NCI-H524 (cell line): ENCODE data around the gene COMMD1.

Source experiments
- DNase-seq, 2 experiments: peaks; one replicate each; lab custom pipeline; 2025; lab: John Stamatoyannopoulos, UW

Gene COMMD1

GRCh38 chr2:62181843-62182242, 276.4 kb downstream of the COMMD1 start:
- DNase-seq: no peak

DNA sequence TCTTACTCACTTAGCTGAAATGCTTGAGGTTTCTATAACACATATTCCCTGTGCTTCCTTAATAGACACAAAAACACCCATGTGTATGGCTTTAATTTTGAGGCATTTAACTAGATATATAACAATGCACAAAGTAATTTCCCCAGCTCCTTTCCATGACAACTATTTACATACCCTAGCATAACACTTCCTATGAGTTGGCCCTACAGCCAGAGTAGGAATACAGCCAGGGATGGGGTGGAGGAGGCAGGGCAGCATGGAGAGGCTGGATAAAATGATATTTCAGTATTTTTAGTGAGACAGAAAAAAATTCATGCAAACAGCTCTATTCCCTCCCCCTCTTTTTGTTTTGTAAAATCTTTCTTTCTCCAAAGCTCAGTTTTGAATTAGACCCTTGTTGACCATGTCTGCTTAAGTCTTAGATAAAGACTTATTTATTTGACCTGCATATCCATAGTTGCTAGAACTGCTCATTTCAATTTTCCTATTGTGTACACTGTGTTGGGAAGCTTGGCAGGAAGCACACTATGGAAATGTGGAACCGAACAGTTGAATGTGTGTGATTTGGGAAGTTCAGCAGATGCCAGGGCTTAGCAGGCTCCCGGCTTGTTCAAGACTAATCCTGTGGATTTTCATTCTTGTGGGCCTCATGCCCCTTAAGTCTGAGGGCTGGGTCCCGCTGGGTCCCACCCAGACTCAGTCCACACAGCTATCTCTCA, 279.2 kb downstream of the COMMD1 start:
- DNase-seq: no peak
